ENCODE measurements around the gene ATXN7L3.

- TF ChIP-seq CTCF (IDR thresholded peaks at IDR 0.05; ENCODE audit: low read length) (no peak), EZH2 (optimal IDR thresholded peaks at IDR 0.05; ENCODE audit: low read depth, low read length) (no peak), EZH2phosphoT487 (IDR thresholded peaks at IDR 0.05; ENCODE audit: low read length) (no peak)
Observed at GRCh38 chr17:44155488-44155887, 44.2 kb downstream of the ATXN7L3 start.

All from MM.1S (cell line).